H9 (cell line): Measurements from ENCODE around the gene ZNF230. TPM values are rescaled to one million over a fixed set of nuclear protein-coding genes. Genes with fewer than 3 reads are reported as not detected.
A peak's percentile ranks its signal among the peaks of the same experiment; 100 is the strongest.

Experiments
- DNase-seq: peaks from one replicate; pipeline ENCODE4 v3.0.0-alpha.2; 2017
- H2AFZ ChIP-seq: one replicate; pipeline ENCODE4 v1.6.1; 2013; ENCODE audit warnings: mild to moderate bottlenecking, low read length, control low read depth, moderate library complexity
- H2AK5ac ChIP-seq: 2 replicates; pipeline ENCODE4 v1.6.1; 2013; ENCODE audit warnings: low read length, control low read depth, mixed read lengths; ENCODE audit not compliant: insufficient read length
- H2BK120ac ChIP-seq: one replicate; pipeline ENCODE4 v1.6.1; 2013; ENCODE audit warnings: low read depth, mild to moderate bottlenecking, low read length, control low read depth, inconsistent platforms; ENCODE audit not compliant: poor library complexity, severe bottlenecking
- H2BK12ac ChIP-seq: 2 replicates; pipeline ENCODE4 v1.6.1; 2013; ENCODE audit warnings: low read length, control low read depth, mixed read lengths, low read depth; ENCODE audit not compliant: insufficient read length
- H2BK15ac ChIP-seq: 2 replicates; pipeline ENCODE4 v1.6.1; 2013; ENCODE audit warnings: low read depth, low read length, control low read depth
- H2BK20ac ChIP-seq: one replicate; pipeline ENCODE4 v1.6.1; 2013; ENCODE audit warnings: low read depth, mild to moderate bottlenecking, low read length, control low read depth, inconsistent platforms; ENCODE audit not compliant: poor library complexity, severe bottlenecking
- H2BK5ac ChIP-seq: 2 replicates; pipeline ENCODE4 v1.6.1; 2013; ENCODE audit warnings: low read length, control low read depth, mixed read lengths; ENCODE audit not compliant: insufficient read length
- H3K14ac ChIP-seq: 2 replicates; pipeline ENCODE4 v1.6.1; 2013; ENCODE audit warnings: low read length, control low read depth; ENCODE audit not compliant: insufficient read depth
- H3K18ac ChIP-seq: 2 replicates; pipeline ENCODE4 v1.6.1; 2013; ENCODE audit warnings: low read depth, mild to moderate bottlenecking, mixed read lengths, low read length, control low read depth; ENCODE audit not compliant: insufficient read length
- H3K23ac ChIP-seq: 2 replicates; pipeline ENCODE4 v1.6.1; 2013; ENCODE audit warnings: low read length, control low read depth, mixed read lengths, low read depth; ENCODE audit not compliant: insufficient read length
- H3K23me2 ChIP-seq: 2 replicates; pipeline ENCODE4 v1.6.1; 2013; ENCODE audit warnings: low read depth, mild to moderate bottlenecking, mixed read lengths, low read length, control low read depth; ENCODE audit not compliant: insufficient read length, poor library complexity, severe bottlenecking
- H3K27ac ChIP-seq: 2 replicates; pipeline ENCODE4 v1.5.1; 2013; ENCODE audit warnings: low read length, control low read depth, mixed read lengths, low read depth; ENCODE audit not compliant: insufficient read length
- H3K27me3 ChIP-seq: 2 replicates; pipeline ENCODE4 v1.6.1; 2013; ENCODE audit warnings: low read length, control low read depth, inconsistent platforms; ENCODE audit not compliant: insufficient read depth
- H3K4ac ChIP-seq: 2 replicates; pipeline ENCODE4 v1.6.1; 2013; ENCODE audit warnings: low read depth, mild to moderate bottlenecking, control low read depth, inconsistent platforms, low read length, moderate library complexity
- H3K4me1 ChIP-seq: 2 replicates; pipeline ENCODE4 v1.6.1; 2013; ENCODE audit warnings: low read length, control low read depth, inconsistent platforms; ENCODE audit not compliant: insufficient read depth
- H3K4me2 ChIP-seq: 2 replicates; pipeline ENCODE4 v1.6.1; 2013; ENCODE audit warnings: low read length, control low read depth, mixed read lengths; ENCODE audit not compliant: insufficient read length, insufficient read depth
- H3K56ac ChIP-seq: 2 replicates; pipeline ENCODE4 v1.6.1; 2013; ENCODE audit warnings: low read depth, mild to moderate bottlenecking, mixed read lengths, low read length, control low read depth; ENCODE audit not compliant: insufficient read length
- H3K79me1 ChIP-seq: 2 replicates; pipeline ENCODE4 v1.6.1; 2013; ENCODE audit warnings: low read depth, mild to moderate bottlenecking, moderate library complexity, low read length, control low read depth, inconsistent platforms; ENCODE audit not compliant: insufficient read depth, poor library complexity, severe bottlenecking
- H3K79me2 ChIP-seq: 2 replicates; pipeline ENCODE4 v1.6.1; 2013; ENCODE audit warnings: low read length, control low read depth, inconsistent platforms; ENCODE audit not compliant: insufficient read depth
- H3K9ac ChIP-seq: 2 replicates; pipeline ENCODE4 v1.6.1; 2013; ENCODE audit warnings: low read length, control low read depth, mixed read lengths; ENCODE audit not compliant: insufficient read length; ENCODE audit errors: extremely low read depth
- H3K9me3 ChIP-seq: one replicate; pipeline ENCODE4 v1.6.1; 2013; ENCODE audit warnings: low read depth, low read length, inconsistent platforms; ENCODE audit not compliant: control insufficient read depth
- H3T11ph ChIP-seq: one replicate; pipeline ENCODE4 v1.6.1; 2013; ENCODE audit warnings: mild to moderate bottlenecking, low read length, control low read depth, inconsistent platforms
- H4K20me1 ChIP-seq: one replicate; pipeline ENCODE4 v1.6.1; 2013; ENCODE audit not compliant: control insufficient read depth, insufficient read length, insufficient read depth
- H4K5ac ChIP-seq: 2 replicates; pipeline ENCODE4 v1.6.1; 2013; ENCODE audit warnings: low read depth, mild to moderate bottlenecking, mixed read lengths, low read length, control low read depth; ENCODE audit not compliant: insufficient read length
- H4K8ac ChIP-seq: replicated peaks from 2 replicates; pipeline ENCODE4 v1.6.1; 2013; ENCODE audit warnings: low read length, control low read depth, mixed read lengths, low read depth; ENCODE audit not compliant: insufficient read length
- H4K91ac ChIP-seq: 2 replicates; pipeline ENCODE4 v1.6.1; 2013; ENCODE audit warnings: low read depth, mild to moderate bottlenecking, moderate library complexity, mixed read lengths, low read length, control low read depth; ENCODE audit not compliant: insufficient read length
- H3K27ac Mint-ChIP-seq, 3 experiments: 2 replicates in 2 of 3; 3 replicates in 1 of 3; pipeline ENCODE4 v1.8.0; 2020 to 2021; ENCODE audit warnings: mixed read lengths in 3 of 3, mild to moderate bottlenecking in 1 of 3, moderate library complexity in 1 of 3
- H3K27me3 Mint-ChIP-seq: 2 replicates; pipeline ENCODE4 v1.8.0; 2021; ENCODE audit warnings: low read depth, mild to moderate bottlenecking, moderate library complexity, mixed read lengths
- H3K36me3 Mint-ChIP-seq, 3 experiments: 2 replicates in 2 of 3; 3 replicates in 1 of 3; pipeline ENCODE4 v1.8.0; 2020 to 2021; ENCODE audit warnings: low read depth in 3 of 3, mixed read lengths in 3 of 3; ENCODE audit not compliant: insufficient read depth in 1 of 3
- H3K4me1 Mint-ChIP-seq, 2 experiments: 2 replicates each; pipeline ENCODE4 v1.8.0; 2020; ENCODE audit warnings: mixed read lengths in 2 of 2
- H3K4me3 Mint-ChIP-seq, 2 experiments: 2 replicates in 1 of 2; 3 replicates in 1 of 2; pipeline ENCODE4 v1.8.0; 2020 to 2021; ENCODE audit warnings: mild to moderate bottlenecking in 2 of 2, mixed read lengths in 2 of 2, moderate library complexity in 1 of 2
- H3K9me3 Mint-ChIP-seq, 2 experiments: 2 replicates in 1 of 2; 3 replicates in 1 of 2; pipeline ENCODE4 v1.8.0; 2020; ENCODE audit warnings: mild to moderate bottlenecking in 2 of 2, mixed read lengths in 2 of 2, moderate library complexity in 1 of 2
- WGBS: extraction: QIAGEN DNeasy Blood & Tissue Kit; methylation state at CpG from one replicate; pipeline ENCODE4 v1.1.7; 2013; ENCODE audit warnings: missing lambda C conversion rate, low lambda C conversion rate, mixed read lengths; ENCODE audit not compliant: insufficient read length; ENCODE audit errors: extremely low coverage; 5-methylcytosine and 5-hydroxymethylcytosine counted together
- total RNA-seq: library from RNA; stranded (reverse); gene quantifications from 2 replicates; pipeline ENCODE4 v1.2.1, GENCODE V29; 2021
- TF ChIP-seq, protein P1 (sequence below): fragments of 200-600 bp; sonication (generic); conservative IDR thresholded peaks from 3 replicates; pipeline ENCODE4 v1.8.0; 2021; ENCODE audit warnings: antibody characterized with exemption, mild to moderate bottlenecking

The ZNF230 gene
- total RNA-seq, 1 experiment from 2014 or later = 3.1 TPM

DNA sequence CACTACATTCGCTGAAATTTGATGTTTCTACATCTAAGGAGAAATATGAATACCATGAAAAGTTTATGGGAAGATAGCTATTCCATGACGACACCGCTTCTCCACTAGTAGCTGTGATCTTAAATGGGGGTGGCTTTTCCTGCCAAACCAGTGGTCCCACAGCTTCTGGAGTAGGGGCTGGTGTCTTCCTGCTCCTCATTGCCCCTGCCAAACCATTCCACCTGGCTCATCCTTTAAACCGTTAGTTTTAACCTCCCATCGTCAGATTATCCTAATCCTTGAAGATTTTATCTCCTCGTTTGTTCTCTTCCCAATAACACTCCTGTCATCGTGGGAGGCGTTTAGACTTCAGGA lies 568 bp upstream of the ZNF230 start:
- no peak overlapping the region for H4K5ac ChIP-seq
- no peak overlapping the region for H2BK5ac ChIP-seq
- H3K9me3 ChIP-seq = no peaks in the 10 kb centered on the region
- H3K23me2 ChIP-seq = peaks cover 4% of the 10 kb centered on the region
- H3K23ac ChIP-seq = no peak overlapping the region
- H3K4ac ChIP-seq = no peak overlapping the region
- no peaks in the 10 kb centered on the region for H3K27me3 ChIP-seq
- no CpG with 5 or more reads among the region's 8 CpGs for WGBS
- H3K79me1 ChIP-seq = no peaks in the 10 kb centered on the region
- H2BK12ac ChIP-seq = no peak overlapping the region
- no peak overlapping the region for H2AK5ac ChIP-seq
- no peak overlapping the region for H3K56ac ChIP-seq
- no peak for DNase-seq
- no peak overlapping the region for H3K27ac ChIP-seq
- H3K36me3 Mint-ChIP-seq = peaks cover 8 to 14% (median 12%) of the 10 kb centered on the region in 3 experiments
- peaks cover 2 to 28% of the 10 kb centered on the region in 2 experiments; a peak in 4 of 5 replicates for H3K9me3 Mint-ChIP-seq
- no peak overlapping the region for H4K8ac ChIP-seq
- peak overlapping the region; percentile 92 to 99 for H3K4me3 Mint-ChIP-seq
- H4K20me1 ChIP-seq = no peaks in the 10 kb centered on the region
- no peak overlapping the region for H3K14ac ChIP-seq
- no peaks in the 10 kb centered on the region; the same call in 1 of the 2 replicates for H3K79me2 ChIP-seq
- TF ChIP-seq, protein P1, sequence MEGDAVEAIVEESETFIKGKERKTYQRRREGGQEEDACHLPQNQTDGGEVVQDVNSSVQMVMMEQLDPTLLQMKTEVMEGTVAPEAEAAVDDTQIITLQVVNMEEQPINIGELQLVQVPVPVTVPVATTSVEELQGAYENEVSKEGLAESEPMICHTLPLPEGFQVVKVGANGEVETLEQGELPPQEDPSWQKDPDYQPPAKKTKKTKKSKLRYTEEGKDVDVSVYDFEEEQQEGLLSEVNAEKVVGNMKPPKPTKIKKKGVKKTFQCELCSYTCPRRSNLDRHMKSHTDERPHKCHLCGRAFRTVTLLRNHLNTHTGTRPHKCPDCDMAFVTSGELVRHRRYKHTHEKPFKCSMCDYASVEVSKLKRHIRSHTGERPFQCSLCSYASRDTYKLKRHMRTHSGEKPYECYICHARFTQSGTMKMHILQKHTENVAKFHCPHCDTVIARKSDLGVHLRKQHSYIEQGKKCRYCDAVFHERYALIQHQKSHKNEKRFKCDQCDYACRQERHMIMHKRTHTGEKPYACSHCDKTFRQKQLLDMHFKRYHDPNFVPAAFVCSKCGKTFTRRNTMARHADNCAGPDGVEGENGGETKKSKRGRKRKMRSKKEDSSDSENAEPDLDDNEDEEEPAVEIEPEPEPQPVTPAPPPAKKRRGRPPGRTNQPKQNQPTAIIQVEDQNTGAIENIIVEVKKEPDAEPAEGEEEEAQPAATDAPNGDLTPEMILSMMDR = no peak
- H3K9ac ChIP-seq = peak overlapping the region; percentile 46
- H2BK120ac ChIP-seq = no peak overlapping the region
- peak overlapping the region; percentile 81 for H3K4me2 ChIP-seq
- no peak overlapping the region for H2BK15ac ChIP-seq
- H4K91ac ChIP-seq = no peak overlapping the region
- peaks cover 3% of the 10 kb centered on the region; the same call in 1 of the 2 replicates for H3K27me3 Mint-ChIP-seq
- no peak overlapping the region for H3K18ac ChIP-seq
- no peak overlapping the region for H3T11ph ChIP-seq
- H2BK20ac ChIP-seq = no peak overlapping the region
- no peaks in the 10 kb centered on the region; the same call in 1 of the 2 replicates for H3K4me1 ChIP-seq
- H2AFZ ChIP-seq = no peak overlapping the region
- H3K4me1 Mint-ChIP-seq = peaks cover 10 to 14% of the 10 kb centered on the region in 2 experiments
- peak overlapping the region in 1 of 3 experiments; percentile 21; a peak in 1 of 7 replicates for H3K27ac Mint-ChIP-seq
